T-cell (primary cell): ENCODE measurements around the gene S100A5. TPM values are rescaled to one million over a fixed set of nuclear protein-coding genes. Genes with fewer than 3 reads are reported as not detected.

ENCODE experiments used
- ATAC-seq, 4 experiments: fragments of 200-7000 bp in 3 of 4; fragments of 150-1000 bp in 1 of 4; cut with Tn5 transposase; replicated peaks in 1 of 4; 1 replicate in 3 of 4; 2 replicates in 1 of 4; pipeline ENCODE4 v1.10.0; 2021; ENCODE audit warnings: moderate library complexity in 3 of 4, mild to moderate bottlenecking in 2 of 4, moderate number of reproducible peaks in 1 of 4
- CTCF ChIA-PET, 2 donors: fragments of 300-600 bp; sonication (Branson Sonifier 250); formaldehyde crosslinking; loops; one replicate each; lab custom pipeline; 2022; ENCODE audit warnings: antibody characterized with exemption in 2 of 2; lab: Charles Lee
- POLR2A ChIA-PET, 2 donors: fragments of 300-600 bp; sonication (Branson Sonifier 250); formaldehyde crosslinking; loops; one replicate each; lab custom pipeline; 2022; ENCODE audit warnings: antibody characterized with exemption in 2 of 2; lab: Charles Lee
- DNase-seq, 35 experiments: peaks; one replicate each; pipeline versions ENCODE4 v3.0.0 to v3.0.0-alpha.2; 2013 to 2023
- H3K27ac ChIP-seq: one replicate; pipeline ENCODE4 v1.5.1; 2013; ENCODE audit warnings: low read length
- H3K27me3 ChIP-seq, 2 experiments: replicated peaks in 1 of 2; 1 replicate in 1 of 2; 2 replicates in 1 of 2; pipeline versions ENCODE4 v1.6.1 to v1.7.0; 2013; ENCODE audit warnings: low read length in 1 of 2, mixed read lengths in 1 of 2; ENCODE audit not compliant: control insufficient read depth in 2 of 2, insufficient read depth in 2 of 2; ENCODE audit errors: extremely low read depth in 1 of 2
- H3K36me3 ChIP-seq, 2 donors: 1 replicate in 1 of 2; 2 replicates in 1 of 2; pipeline versions ENCODE4 v1.6.1 to v1.7.0; 2013; ENCODE audit warnings: low read length in 1 of 2; ENCODE audit not compliant: control insufficient read depth in 2 of 2, insufficient read depth in 1 of 2; ENCODE audit errors: extremely low read depth in 1 of 2
- H3K4me1 ChIP-seq, 2 experiments: 1 replicate in 1 of 2; 2 replicates in 1 of 2; pipeline versions ENCODE4 v1.6.1 to v1.7.0; 2013; ENCODE audit warnings: low read length in 2 of 2, mixed read lengths in 1 of 2; ENCODE audit not compliant: insufficient read depth in 2 of 2, control insufficient read depth in 1 of 2; ENCODE audit errors: extremely low read depth in 1 of 2
- H3K4me3 ChIP-seq, 2 donors: 1 replicate in 1 of 2; 2 replicates in 1 of 2; pipeline versions ENCODE4 v1.5.1 to v1.7.0; 2013; ENCODE audit warnings: mild to moderate bottlenecking in 2 of 2, low read length in 1 of 2, moderate library complexity in 1 of 2; ENCODE audit not compliant: control insufficient read depth in 1 of 2; ENCODE audit errors: extremely low read depth in 1 of 2
- H3K9me3 ChIP-seq: 2 replicates; pipeline ENCODE4 v1.7.0; 2013
- H3K27ac Mint-ChIP-seq, 2 donors: one replicate each; pipeline ENCODE4 v1.8.0; 2020 to 2021; ENCODE audit warnings: mild to moderate bottlenecking in 2 of 2, mixed read lengths in 2 of 2
- H3K27me3 Mint-ChIP-seq, 2 donors: one replicate each; pipeline ENCODE4 v1.8.0; 2021 to 2022; ENCODE audit warnings: mixed read lengths in 2 of 2
- H3K36me3 Mint-ChIP-seq: one replicate; pipeline ENCODE4 v1.8.0; 2021; ENCODE audit warnings: mixed read lengths
- H3K4me1 Mint-ChIP-seq, 3 donors: one replicate each; pipeline ENCODE4 v1.8.0; 2020 to 2022; ENCODE audit warnings: mixed read lengths in 3 of 3, mild to moderate bottlenecking in 1 of 3
- H3K4me3 Mint-ChIP-seq, 3 donors: one replicate each; pipeline ENCODE4 v1.8.0; 2020 to 2022; ENCODE audit warnings: mild to moderate bottlenecking in 3 of 3, mixed read lengths in 3 of 3, moderate library complexity in 3 of 3
- H3K9me3 Mint-ChIP-seq, 3 donors: one replicate each; pipeline ENCODE4 v1.8.0; 2020 to 2022; ENCODE audit warnings: mixed read lengths in 3 of 3
- whole genome bisulfite sequencing: methylation state at CpG from one replicate; pipeline ENCODE4 v1.1.5; 2013; ENCODE audit warnings: missing lambda C conversion rate; ENCODE audit not compliant: insufficient coverage; 5-methylcytosine and 5-hydroxymethylcytosine counted together
- total RNA-seq, 35 experiments: library from RNA in 6 of 35; stranded (reverse) in 6 of 35; fragments of 120-200 nt in 1 of 35; gene quantifications; one replicate each; pipeline versions ENCODE4 v1.2.1 to v1.2.4 and lab custom pipeline; 2013 to 2026

S100A5 gene
- total RNA-seq, 5 donors from 2014 or later (not counting 1 experiment from before 2014, with no cell fraction given), result 0.36 to 1.6 (median 1.2) TPM; not detected in 1

DNA sequence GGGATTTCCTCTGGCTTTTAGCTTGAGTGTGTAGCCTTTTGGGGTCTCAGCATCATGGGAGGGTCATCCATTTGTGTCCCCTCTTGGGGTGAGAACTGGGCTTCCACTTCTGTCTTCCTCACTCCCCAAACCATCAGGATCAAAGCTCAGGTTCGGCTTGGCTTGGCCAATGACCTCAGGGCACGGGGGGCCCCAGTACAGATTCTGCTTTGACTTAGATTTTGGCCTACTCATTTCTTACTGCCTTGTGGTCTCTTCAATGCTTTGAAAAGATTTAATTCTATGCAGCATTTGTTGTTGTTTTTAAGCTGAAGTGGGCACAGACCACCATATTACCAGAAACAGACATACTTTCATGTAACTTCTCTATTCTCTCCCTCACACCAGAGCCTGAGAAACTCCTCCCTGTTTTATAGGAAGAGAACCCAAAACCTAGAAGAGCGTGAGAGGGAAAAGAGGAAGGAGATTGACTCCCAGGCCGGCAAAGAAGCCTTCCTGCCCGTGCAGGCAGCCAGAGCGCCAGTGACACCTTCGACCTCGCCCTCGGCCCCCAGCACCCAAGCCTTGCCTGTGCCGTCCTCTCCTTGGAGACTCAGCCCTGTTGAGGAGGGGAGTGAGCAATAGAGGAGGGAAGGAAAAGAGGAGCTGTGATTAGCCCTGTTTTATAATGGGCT, 10.2 kb upstream of the S100A5 start:
- Histone ChIP-seq H3K36me3 (no peaks in the 10 kb centered on the region), H3K4me1 (peaks cover 7 to 16% of the 10 kb centered on the region in 2 experiments), H3K4me3 (no peak overlapping the region), H3K27me3 (peaks cover 0 to 3% of the 10 kb centered on the region in 2 experiments), H3K9me3 (no peaks in the 10 kb centered on the region), H3K27ac (no peak overlapping the region)
- WGBS, result 93% methylated on average over 7 of the region's 10 CpGs
- ChIA-PET POLR2A (interaction anchor here in 1 of 2 donors (0.6 kb wide), 1 partner anchor 1435 kb away, joined by 7 read pairs; no protein-coding TSS in a partner anchor), CTCF (interaction anchor here (0.5 to 2.3 kb wide), 6 partner anchors 11 to 156 kb away, joined by 3 to 8 read pairs (median 4); no protein-coding TSS in a partner anchor)
- Mint-ChIP-seq H3K4me1 (peaks cover 10 to 30% (median 28%) of the 10 kb centered on the region in 3 donors), H3K36me3 (no peaks in the 10 kb centered on the region), H3K27ac (peak overlapping the region in 1 of 2 donors; percentile 15), H3K4me3 (no peak overlapping the region), H3K9me3 (no peaks in the 10 kb centered on the region), H3K27me3 (no peaks in the 10 kb centered on the region)
- ATAC-seq, result no peak
- no peak for DNase-seq

DNA sequence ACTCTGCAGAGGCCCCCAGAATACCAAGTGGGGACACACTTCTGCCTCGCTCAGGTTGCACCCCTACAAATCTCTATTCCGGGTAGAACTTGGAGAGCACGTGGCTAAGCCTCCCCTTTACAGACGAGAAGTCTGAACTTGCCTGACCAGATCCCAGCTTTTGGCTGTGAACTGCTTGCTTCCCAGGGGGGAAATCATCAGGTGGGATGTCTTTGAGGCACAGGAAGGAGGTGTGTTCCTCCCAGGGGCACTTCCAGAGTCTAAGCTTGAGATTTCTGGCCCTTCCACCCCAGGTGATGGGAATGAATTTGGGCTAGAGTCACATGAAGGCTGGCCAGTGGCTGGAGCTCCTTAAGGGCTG, 9.6 kb upstream of the S100A5 start:
- DNase-seq (no peak), ATAC-seq (no peak)
- Histone ChIP-seq H3K27me3 (peaks cover 0 to 3% of the 10 kb centered on the region in 2 experiments), H3K9me3 (no peaks in the 10 kb centered on the region), H3K27ac (no peak overlapping the region), H3K36me3 (no peaks in the 10 kb centered on the region), H3K4me1 (peaks cover 11 to 22% of the 10 kb centered on the region in 2 experiments), H3K4me3 (no peak overlapping the region)
- Mint-ChIP-seq H3K27ac (no peak overlapping the region), H3K9me3 (no peaks in the 10 kb centered on the region), H3K36me3 (no peaks in the 10 kb centered on the region), H3K4me3 (no peak overlapping the region), H3K4me1 (peaks cover 16 to 36% (median 34%) of the 10 kb centered on the region in 3 donors), H3K27me3 (no peaks in the 10 kb centered on the region)
- ChIA-PET POLR2A (no interaction called here), CTCF (interaction anchor here in 1 of 2 donors (0.9 to 2.3 kb wide), 3 partner anchors 12 to 19 kb away, joined by 3 to 8 read pairs (median 7); no protein-coding TSS in a partner anchor)
- WGBS, result no CpG with 5 or more reads among the region's 4 CpGs

DNA sequence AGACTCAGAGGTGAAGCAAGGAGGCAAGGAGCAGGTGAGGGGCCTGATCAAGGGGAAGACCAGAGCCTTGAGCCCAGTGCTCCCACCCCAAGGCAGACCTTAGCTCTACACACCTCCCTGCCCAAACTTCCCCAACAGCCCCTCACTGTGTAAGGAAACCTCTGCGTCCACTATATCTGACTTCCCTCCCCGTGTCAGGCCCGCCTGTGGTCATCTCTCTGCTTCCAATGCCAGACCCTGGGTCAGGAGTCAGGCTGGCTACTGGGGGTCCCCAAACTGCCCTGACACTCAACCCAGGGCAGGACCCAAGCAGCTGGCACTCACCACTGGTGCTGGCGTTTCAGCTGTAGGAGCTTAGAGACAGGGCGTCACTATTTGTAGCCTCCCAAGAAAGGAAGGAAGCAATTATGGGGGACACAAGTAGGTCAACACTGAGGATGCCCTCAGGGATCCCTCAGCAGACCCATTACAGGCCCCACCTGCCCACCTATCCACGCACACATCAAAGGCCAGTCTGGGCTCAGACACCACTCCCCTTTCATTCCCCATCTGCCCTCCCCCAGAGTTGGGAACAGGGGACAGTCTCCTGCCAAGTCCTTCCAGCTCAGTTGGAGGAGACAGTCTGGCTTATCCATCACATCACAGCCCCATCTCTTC, 9.1 kb upstream of the S100A5 start:
- Mint-ChIP-seq H3K9me3 (no peaks in the 10 kb centered on the region), H3K4me3 (no peak overlapping the region), H3K4me1 (peaks cover 21 to 41% (median 39%) of the 10 kb centered on the region in 3 donors), H3K36me3 (peaks cover 2% of the 10 kb centered on the region), H3K27ac (no peak overlapping the region), H3K27me3 (no peaks in the 10 kb centered on the region)
- Histone ChIP-seq H3K27ac (no peak overlapping the region), H3K4me1 (peaks cover 14 to 27% of the 10 kb centered on the region in 2 experiments), H3K36me3 (no peaks in the 10 kb centered on the region), H3K9me3 (no peaks in the 10 kb centered on the region), H3K27me3 (peaks cover 0 to 3% of the 10 kb centered on the region in 2 experiments), H3K4me3 (no peak overlapping the region)
- ATAC-seq (no peak), DNase-seq (no peak)
- POLR2A ChIA-PET, result no interaction called here
- 93% methylated on average over 2 of the region's 6 CpGs for WGBS
- CTCF ChIA-PET, result interaction anchor here in 1 of 2 donors (0.9 to 2.3 kb wide), 3 partner anchors 13 to 20 kb away, joined by 3 to 8 read pairs (median 7); no protein-coding TSS in a partner anchor

DNA sequence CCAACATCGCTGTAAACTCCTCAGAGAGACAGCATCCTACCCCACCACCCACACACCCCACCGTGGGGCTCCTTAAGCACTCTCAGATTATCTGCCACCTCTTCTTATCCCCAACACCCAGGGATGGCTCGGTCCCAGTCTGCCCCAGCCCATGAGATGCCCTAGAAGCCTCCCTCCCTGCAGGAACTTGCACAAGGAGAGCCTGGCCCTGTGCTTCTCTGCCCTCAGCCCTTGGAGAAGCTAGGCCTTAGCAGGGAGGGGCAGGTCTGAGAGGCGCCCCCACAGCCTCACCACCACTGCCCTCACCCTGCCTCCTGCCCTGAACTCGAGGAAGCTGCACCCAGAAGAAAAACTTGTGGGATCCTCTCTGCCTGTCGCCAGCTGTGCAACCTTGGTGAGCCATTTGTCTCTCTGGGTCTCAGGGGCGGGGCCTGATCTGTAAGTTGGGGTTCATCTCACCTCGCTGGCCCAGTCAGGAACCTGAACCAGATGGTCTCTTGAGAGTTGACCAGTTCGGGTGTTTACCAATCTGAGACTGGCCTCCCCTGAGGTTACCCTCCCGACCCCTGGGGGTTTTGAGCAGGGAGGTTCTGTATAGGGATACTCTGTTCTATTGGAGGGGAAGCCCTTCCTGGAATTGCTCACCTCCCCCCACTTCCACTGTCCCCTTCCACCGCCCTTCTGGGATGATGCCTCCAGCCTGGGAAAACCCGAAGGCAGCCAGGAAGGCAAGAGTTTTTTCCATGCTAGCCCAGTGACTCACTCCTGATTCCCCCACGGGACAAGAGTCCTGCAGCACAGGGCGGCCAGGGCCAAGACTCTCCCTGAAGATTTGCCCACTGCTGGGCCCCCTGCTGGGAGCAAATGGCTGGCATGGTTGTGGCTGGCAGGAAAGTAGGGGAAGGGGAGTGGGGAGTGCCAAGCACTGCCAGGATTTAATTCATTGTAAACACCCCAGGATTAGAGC, 8.3 kb upstream of the S100A5 start, which contains the start of gene S100A3:
TSS of gene S100A3 (minus strand) at position 537 of the 967 bp plus-strand sequence. CDS start 773 bp downstream, outside the sequence.
- H3K36me3 Mint-ChIP-seq, result peaks cover 9% of the 10 kb centered on the region
- Histone ChIP-seq H3K4me3 (no peak within 1 kb of the TSS), H3K27ac (no peak within 1 kb of the TSS), H3K27me3 (peaks cover 0 to 3% of the 10 kb centered on the region in 2 experiments), H3K9me3 (no peaks in the 10 kb centered on the region), H3K36me3 (peaks cover 0 to 5% of the 10 kb centered on the region in 2 donors), H3K4me1 (peaks cover 20 to 35% of the 10 kb centered on the region in 2 experiments)
- no peak for ATAC-seq
- H3K27ac Mint-ChIP-seq, result peak within 1 kb of the TSS; percentile 11 to 100
- H3K4me1 Mint-ChIP-seq, result peaks cover 29 to 49% (median 47%) of the 10 kb centered on the region in 3 donors
- no peak for DNase-seq
- H3K9me3 Mint-ChIP-seq, result no peaks in the 10 kb centered on the region
- H3K4me3 Mint-ChIP-seq, result no peak within 1 kb of the TSS
- 86% methylated on average over 8 of the region's 14 CpGs for WGBS
- ChIA-PET CTCF (interaction anchor here in 1 of 2 donors (0.5 to 2.3 kb wide), 2 partner anchors 14 to 17 kb away, joined by 3 to 8 read pairs; no protein-coding TSS in a partner anchor), POLR2A (no interaction called here)
- no peaks in the 10 kb centered on the region for H3K27me3 Mint-ChIP-seq

DNA sequence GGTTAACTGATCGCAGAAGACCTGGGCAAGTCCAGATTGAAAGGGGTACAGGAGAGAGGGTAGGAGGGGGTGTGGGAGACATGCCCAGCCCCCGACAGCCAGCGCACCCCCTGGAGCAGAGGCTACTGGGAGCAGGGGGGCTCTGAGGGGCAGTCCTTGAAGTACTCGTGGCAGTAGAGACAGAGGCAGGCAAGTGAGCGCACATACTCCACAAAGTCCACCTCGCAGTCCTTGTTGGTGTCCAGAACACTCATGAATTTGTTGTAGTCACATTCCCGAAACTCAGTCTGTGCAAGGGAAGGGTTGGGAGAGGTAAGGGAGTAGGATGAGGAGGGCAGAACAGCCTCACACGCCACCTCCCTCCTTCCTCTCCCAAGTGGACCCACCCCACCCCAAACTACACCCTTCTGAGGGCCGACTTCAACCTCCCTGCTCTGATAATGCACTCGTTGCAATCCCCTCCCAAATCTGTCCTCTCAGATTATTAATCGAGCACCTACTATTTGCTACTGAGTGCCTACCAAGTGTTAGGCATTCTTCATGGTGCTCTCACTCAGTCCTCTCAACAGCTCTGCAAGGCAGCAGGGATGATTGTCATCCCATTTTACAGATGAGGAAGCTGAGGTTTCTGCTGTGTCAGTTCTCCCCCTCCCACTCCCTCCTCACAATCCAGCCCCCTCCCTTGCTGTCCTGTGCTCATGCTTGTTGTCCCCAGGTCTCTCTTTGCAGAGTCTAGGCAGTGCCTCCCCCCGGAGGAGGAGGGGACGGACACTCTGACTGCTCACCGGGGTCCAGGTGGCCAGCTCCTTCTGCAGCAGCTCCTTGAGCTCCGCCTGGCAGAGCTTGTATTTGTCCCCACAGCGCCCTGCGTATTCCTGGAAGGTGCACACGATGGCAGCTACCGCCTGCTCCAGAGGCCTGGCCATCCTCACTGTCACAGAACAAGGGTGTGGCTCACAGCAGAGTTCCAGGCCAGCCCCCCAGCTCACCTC, 7.1 kb upstream of the S100A5 start:
- peak overlapping the region; percentile 11 to 100 for H3K27ac Mint-ChIP-seq
- Histone ChIP-seq H3K4me1 (peaks cover 32 to 47% of the 10 kb centered on the region in 2 experiments), H3K27ac (no peak overlapping the region), H3K4me3 (no peak overlapping the region), H3K27me3 (peaks cover 0 to 3% of the 10 kb centered on the region in 2 experiments), H3K9me3 (no peaks in the 10 kb centered on the region), H3K36me3 (peaks cover 0 to 17% of the 10 kb centered on the region in 2 donors)
- ChIA-PET CTCF (interaction anchor here in 1 of 2 donors (0.5 kb wide), 1 partner anchor 130 kb away, joined by 4 read pairs; no protein-coding TSS in a partner anchor), POLR2A (no interaction called here)
- H3K27me3 Mint-ChIP-seq, result no peaks in the 10 kb centered on the region
- DNase-seq (no peak), ATAC-seq (no peak)
- peaks cover 17% of the 10 kb centered on the region for H3K36me3 Mint-ChIP-seq
- peaks cover 41 to 61% (median 49%) of the 10 kb centered on the region in 3 donors for H3K4me1 Mint-ChIP-seq
- H3K4me3 Mint-ChIP-seq, result no peak overlapping the region
- WGBS, result 85% methylated on average over 15 of the region's 19 CpGs
- no peaks in the 10 kb centered on the region for H3K9me3 Mint-ChIP-seq
